GM12874 (cell line): ENCODE data around the gene MBP.

Source experiments
- CTCF ChIP-seq: IDR thresholded peaks from 2 replicates; pipeline ENCODE4 v1.5.1; 2011; ENCODE audit warnings: low read depth, mild to moderate bottlenecking, control low read depth, low read length, moderate library complexity; ENCODE audit not compliant: insufficient read depth

The MBP gene

GRCh38 chr18:77167251-77167650 lies 34.7 kb upstream of the MBP start:
- no peak for TF ChIP-seq CTCF

- TF ChIP-seq CTCF, result no peak
Observed at GRCh38 chr18:77166523-77166922, 33.9 kb upstream of the MBP start.

- no peak for TF ChIP-seq CTCF
Observed at GRCh38 chr18:77165503-77166188, 33.1 kb upstream of the MBP start.

- TF ChIP-seq CTCF, result no peak
Observed at GRCh38 chr18:77164763-77165485, 32.3 kb upstream of the MBP start.

GRCh38 chr18:77164026-77164425 lies 31.4 kb upstream of the MBP start:
- no peak for TF ChIP-seq CTCF

GRCh38 chr18:77162580-77162979 lies 30.0 kb upstream of the MBP start:
- TF ChIP-seq CTCF, result no peak

- no peak for TF ChIP-seq CTCF
Observed at GRCh38 chr18:77161961-77162360, 29.4 kb upstream of the MBP start.
